Fibroblast of lung (primary cell): ENCODE data around the gene TFAP2C. TPM values are rescaled to one million over a fixed set of nuclear protein-coding genes. Genes with fewer than 3 reads are reported as not detected.

Experiments used
- DNase-seq, 2 donors: peaks; one replicate each; pipeline versions ENCODE4 v3.0.0 to v3.0.0-alpha.2; 2010; ENCODE audit warnings: low read depth in 2 of 2
- H2AFZ ChIP-seq: 2 replicates; pipeline ENCODE4 v1.5.1; 2012; ENCODE audit warnings: low read length, control low read depth, inconsistent platforms
- H3K27ac ChIP-seq: 2 replicates; pipeline ENCODE4 v1.5.1; 2011; ENCODE audit warnings: low read length, control low read depth; ENCODE audit not compliant: insufficient read depth
- H3K27me3 ChIP-seq: 2 replicates; pipeline ENCODE4 v1.5.1; 2011; ENCODE audit warnings: mild to moderate bottlenecking, low read length; ENCODE audit not compliant: control insufficient read depth, insufficient read depth
- H3K36me3 ChIP-seq: 2 replicates; pipeline ENCODE4 v1.5.1; 2011; ENCODE audit warnings: low read length; ENCODE audit not compliant: control insufficient read depth, insufficient read depth
- H3K4me1 ChIP-seq: 2 replicates; pipeline ENCODE4 v1.5.1; 2011; ENCODE audit warnings: low read length; ENCODE audit not compliant: control insufficient read depth, insufficient read depth; ENCODE audit errors: extremely low read depth
- H3K4me2 ChIP-seq: 2 replicates; pipeline ENCODE4 v1.5.1; 2011; ENCODE audit warnings: low read length, control low read depth; ENCODE audit not compliant: insufficient read depth; ENCODE audit errors: extremely low read depth
- H3K4me3 ChIP-seq, 4 experiments: fragments of 200-600 bp in 1 of 4; sonication (generic) in 1 of 4; replicated peaks in 1 of 4; 2 replicates each; pipeline ENCODE4 v1.5.1; 2011 to 2016; ENCODE audit warnings: low read length in 4 of 4, low read depth in 3 of 4, mild to moderate bottlenecking in 3 of 4, control low read depth in 2 of 4, inconsistent platforms in 1 of 4, mixed read lengths in 1 of 4; ENCODE audit not compliant: insufficient read depth in 1 of 4; ENCODE audit errors: control extremely low read depth in 1 of 4
- H3K79me2 ChIP-seq: 2 replicates; pipeline ENCODE4 v1.5.1; 2012; ENCODE audit warnings: mild to moderate bottlenecking, low read length, inconsistent platforms; ENCODE audit not compliant: control insufficient read depth, insufficient read depth
- H3K9ac ChIP-seq: 2 replicates; pipeline ENCODE4 v1.5.1; 2011; ENCODE audit warnings: mild to moderate bottlenecking, low read length, control low read depth; ENCODE audit not compliant: insufficient read depth
- H3K9me3 ChIP-seq: 2 replicates; pipeline ENCODE4 v1.5.1; 2012; ENCODE audit warnings: low read depth, low read length; ENCODE audit not compliant: control insufficient read depth, insufficient read depth
- H4K20me1 ChIP-seq: 2 replicates; pipeline ENCODE4 v1.5.1; 2011; ENCODE audit warnings: low read length; ENCODE audit not compliant: control insufficient read depth, insufficient read depth; ENCODE audit errors: extremely low read depth
- CTCF ChIP-seq, 2 donors: IDR thresholded peaks in 1 of 2; conservative IDR thresholded peaks in 1 of 2; 1 replicate in 1 of 2; 2 replicates in 1 of 2; pipeline ENCODE4 v1.5.1; 2011 to 2012; ENCODE audit warnings: low read length in 2 of 2, control low read depth in 1 of 2, inconsistent platforms in 1 of 2, low read depth in 1 of 2, mild to moderate bottlenecking in 1 of 2
- EZH2 ChIP-seq: IDR thresholded peaks from 2 replicates; pipeline ENCODE4 v1.5.1; 2012; ENCODE audit warnings: low read length, control low read depth, mild to moderate bottlenecking; ENCODE audit errors: missing control alignments
- polyA plus RNA-seq, 2 donors: library from polyadenylated mRNA; depleted of rRNA in 1 of 2; stranded (reverse) in 1 of 2; unstranded in 1 of 2; fragments of >200 nt; gene quantifications; 2 replicates each; pipeline ENCODE4 v1.2.1, GENCODE V29; 2011 to 2012; ENCODE audit warnings: missing spikeins in 1 of 2
- total RNA-seq: library from RNA; depleted of rRNA; stranded (reverse); fragments of >200 nt; gene quantifications from 2 replicates; pipeline ENCODE4 v1.2.1, GENCODE V29; 2014

Gene TFAP2C
- total and polyA plus RNA-seq, 2 donors (not counting 1 experiment from before 2014, with no cell fraction given): 0.39 TPM; not detected in 1

- Histone ChIP-seq H3K4me1 (no peaks in the 10 kb centered on the region), H3K27ac (no peak overlapping the region), H4K20me1 (no peaks in the 10 kb centered on the region), H3K9me3 (no peaks in the 10 kb centered on the region), H3K4me3 (no peak overlapping the region), H3K4me2 (no peak overlapping the region), H3K79me2 (no peaks in the 10 kb centered on the region), H2AFZ (no peak overlapping the region), H3K27me3 (no peaks in the 10 kb centered on the region), H3K36me3 (no peaks in the 10 kb centered on the region), H3K9ac (no peak overlapping the region)
- DNase-seq: no peak
- TF ChIP-seq CTCF (conservative IDR thresholded peaks at IDR 0.05 in 1 of 2, IDR thresholded peaks at IDR 0.05 in 1 of 2; ENCODE audit: low read depth in 1 of 2, low read length in 2 of 2) (no peak), EZH2 (no peak)
Observed at GRCh38 chr20:56673450-56673849, 44.3 kb downstream of the TFAP2C start.

- Histone ChIP-seq H3K9ac (no peak overlapping the region), H3K79me2 (no peaks in the 10 kb centered on the region), H3K36me3 (no peaks in the 10 kb centered on the region), H3K9me3 (no peaks in the 10 kb centered on the region), H3K4me1 (no peaks in the 10 kb centered on the region), H3K27ac (no peak overlapping the region), H4K20me1 (no peaks in the 10 kb centered on the region), H3K27me3 (no peaks in the 10 kb centered on the region), H3K4me3 (no peak overlapping the region), H2AFZ (no peak overlapping the region), H3K4me2 (no peak overlapping the region)
- no peak for DNase-seq
- TF ChIP-seq EZH2: no peak
- no peak for TF ChIP-seq CTCF (conservative IDR thresholded peaks at IDR 0.05 in 1 of 2, IDR thresholded peaks at IDR 0.05 in 1 of 2; ENCODE audit: low read depth in 1 of 2, low read length in 2 of 2)
Observed at GRCh38 chr20:56676001-56676400, 46.9 kb downstream of the TFAP2C start.

- no peak overlapping the region for H3K4me3 ChIP-seq
- DNase-seq: no peak
Observed at GRCh38 chr20:56676679-56677078, 47.6 kb downstream of the TFAP2C start.

More at GRCh38 chr20:56676679-56677078, 47.6 kb downstream of the TFAP2C start:
- no peaks in the 10 kb centered on the region for H3K27me3 ChIP-seq
- H3K9ac ChIP-seq: no peak overlapping the region
- no peak overlapping the region for H3K27ac ChIP-seq
- no peaks in the 10 kb centered on the region for H3K9me3 ChIP-seq
- no peaks in the 10 kb centered on the region for H3K4me1 ChIP-seq
- H3K36me3 ChIP-seq: no peaks in the 10 kb centered on the region
- no peaks in the 10 kb centered on the region for H4K20me1 ChIP-seq
- TF ChIP-seq CTCF (conservative IDR thresholded peaks at IDR 0.05 in 1 of 2, IDR thresholded peaks at IDR 0.05 in 1 of 2; ENCODE audit: low read depth in 1 of 2, low read length in 2 of 2) (no peak), EZH2 (no peak)
- H3K4me2 ChIP-seq: no peak overlapping the region
- H3K79me2 ChIP-seq: no peaks in the 10 kb centered on the region
- H2AFZ ChIP-seq: no peak overlapping the region
